GM20431 (cell line): ENCODE results near the gene UQCRC2.
"Not testable (repeated sequence)": the region's sequence is repeated elsewhere in the genome, so short reads cannot be mapped to it uniquely, and the experiment has no call there.

ENCODE experiments used
- in situ Hi-C: fragments of 300-500 bp; cut with MseI, MboI; formaldehyde crosslinking; loops from one replicate; pipeline ENCODE4 v1.15.0; 2020; ENCODE audit warnings: low sequenced_read_pairs; ENCODE audit not compliant: unreplicated experiment

Gene UQCRC2

DNA sequence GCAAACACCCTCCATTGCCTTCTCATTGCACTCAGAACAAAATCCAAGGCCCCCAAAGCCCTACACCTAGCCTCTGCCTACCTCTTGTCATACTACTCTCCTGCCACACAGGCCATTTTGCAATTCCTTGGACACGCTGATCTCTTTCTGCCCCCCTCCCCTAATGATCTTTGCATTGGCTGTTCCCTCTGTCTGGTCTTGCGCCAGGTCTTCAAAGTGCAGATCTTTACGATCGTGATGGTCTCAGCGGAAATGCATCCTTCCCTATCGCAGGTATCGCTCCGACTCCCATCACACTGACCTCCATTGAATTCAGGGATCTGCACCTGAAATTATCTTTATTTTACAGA lies 54.0 kb downstream of the UQCRC2 start:
- in situ Hi-C loops, result no loop called here

DNA sequence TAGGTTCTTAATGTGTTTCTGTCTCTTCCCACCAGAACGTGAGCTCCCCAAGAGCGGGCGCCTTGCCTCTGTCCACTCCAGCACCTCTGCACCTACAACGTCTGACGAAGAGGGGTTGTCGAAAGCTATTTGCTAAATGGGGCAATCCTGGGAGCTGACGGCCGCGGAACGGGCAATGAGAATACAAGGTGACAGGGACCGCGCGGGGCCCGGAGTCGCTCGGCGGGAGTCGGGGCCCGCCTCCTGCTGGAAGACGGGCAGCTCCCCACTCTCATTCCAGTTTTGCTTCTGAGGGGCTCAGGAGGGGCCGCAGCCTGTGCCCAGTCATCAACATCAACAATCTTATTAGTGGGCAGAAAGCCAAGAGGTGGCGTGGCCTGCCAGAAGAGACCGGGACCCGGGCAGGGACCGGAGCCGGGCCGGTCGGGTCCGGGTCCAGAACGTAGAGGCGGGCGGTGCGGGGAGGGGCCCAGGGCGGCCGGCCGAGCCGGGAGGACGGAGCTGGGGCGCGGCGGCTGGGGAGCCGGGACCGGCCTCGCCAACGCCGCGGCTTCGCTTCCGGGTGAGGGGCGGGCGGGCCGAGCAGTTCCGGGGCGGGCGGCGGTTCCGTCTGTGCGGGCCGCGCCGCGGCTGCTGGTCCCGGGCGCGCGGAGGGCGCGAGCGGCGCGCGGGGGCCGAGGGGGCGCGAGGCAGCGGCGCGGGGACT lies 54.5 kb downstream of the UQCRC2 start, which contains the start of gene MOSMO:
Gene MOSMO, plus strand, starts transcription at position 603 of the 706 bp plus-strand sequence. CDS start 191 bp downstream, outside the sequence.
- in situ Hi-C loops, result no loop called here

DNA sequence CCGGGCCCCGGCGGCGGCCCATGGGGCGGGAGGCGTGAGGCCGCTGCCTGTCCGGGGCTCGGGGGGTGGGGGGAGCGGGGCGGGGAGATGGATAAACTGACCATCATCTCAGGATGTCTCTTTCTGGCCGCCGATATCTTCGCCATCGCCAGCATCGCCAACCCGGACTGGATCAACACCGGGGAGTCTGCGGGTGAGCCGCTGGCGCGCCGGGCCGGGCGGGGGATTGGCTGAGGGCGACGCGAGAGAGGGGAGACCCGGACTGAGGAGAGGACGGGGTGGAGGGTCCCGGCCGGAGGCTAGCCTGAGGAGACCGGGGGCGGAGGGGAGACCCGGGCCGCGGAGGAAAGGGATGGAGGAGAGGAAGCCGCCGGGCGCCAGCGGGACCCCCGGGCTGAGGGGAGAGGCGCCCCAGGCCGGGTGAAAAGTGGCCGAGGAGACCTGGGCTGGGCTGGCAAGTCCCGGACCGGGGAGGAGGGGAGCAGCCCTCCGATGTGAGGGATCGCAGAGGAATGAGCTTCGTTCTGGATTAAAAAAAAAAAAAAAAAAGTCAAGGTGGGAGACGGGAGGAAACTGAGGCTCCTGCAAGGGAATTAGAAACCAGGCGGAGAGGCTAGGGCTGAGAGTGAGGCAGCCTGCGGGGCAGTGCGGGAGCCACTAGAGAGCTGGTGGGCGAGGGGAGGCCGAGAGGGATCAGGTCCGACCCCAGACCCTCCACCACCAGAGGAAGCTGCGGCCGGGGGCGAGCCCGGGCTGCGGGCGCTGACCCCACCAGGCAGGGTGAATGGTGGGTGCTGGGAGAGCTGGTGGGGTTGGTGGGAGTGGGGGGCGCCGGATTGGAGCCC lies 55.3 kb downstream of the UQCRC2 start:
- in situ Hi-C loops, result no loop called here

DNA sequence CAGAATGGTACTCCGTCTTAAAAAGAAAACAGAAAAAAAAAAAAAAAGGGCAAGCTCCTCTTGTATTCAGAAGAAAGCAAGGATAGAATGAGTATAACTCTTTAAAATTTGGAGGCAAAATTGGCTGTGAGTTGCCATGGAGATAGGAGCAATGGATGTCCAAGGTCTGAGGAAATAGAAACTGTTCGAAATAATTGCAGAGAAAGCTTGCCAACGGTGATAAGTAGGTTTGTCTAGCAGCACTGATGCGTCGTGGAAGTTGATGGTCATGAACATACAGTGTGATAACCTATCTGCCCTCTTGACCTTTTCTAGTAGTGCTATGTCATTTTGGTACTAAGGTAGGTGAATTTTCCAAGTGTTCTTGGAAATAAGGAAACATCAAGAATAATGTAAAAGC lies 57.7 kb downstream of the UQCRC2 start:
- in situ Hi-C loops, result no loop called here

DNA sequence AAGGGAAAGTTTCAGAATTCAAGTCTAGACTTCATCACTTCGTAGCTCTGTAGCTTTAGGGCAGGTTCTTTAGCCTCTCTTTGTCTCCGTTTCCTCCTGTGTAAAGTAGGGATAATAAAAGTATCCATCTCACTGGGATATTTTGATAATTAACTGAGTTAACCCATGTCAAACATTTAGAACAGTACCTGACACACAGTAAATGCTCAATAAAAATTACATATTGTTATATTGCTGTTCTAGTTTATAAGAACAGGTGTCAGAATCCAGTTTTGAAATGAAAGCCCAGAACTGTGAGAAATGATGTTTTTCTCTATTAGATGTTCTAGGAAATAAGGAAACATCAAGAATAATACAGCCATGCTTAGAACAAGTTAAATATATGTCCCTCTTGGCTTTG lies 59.1 kb downstream of the UQCRC2 start:
- in situ Hi-C loops, result no loop called here

DNA sequence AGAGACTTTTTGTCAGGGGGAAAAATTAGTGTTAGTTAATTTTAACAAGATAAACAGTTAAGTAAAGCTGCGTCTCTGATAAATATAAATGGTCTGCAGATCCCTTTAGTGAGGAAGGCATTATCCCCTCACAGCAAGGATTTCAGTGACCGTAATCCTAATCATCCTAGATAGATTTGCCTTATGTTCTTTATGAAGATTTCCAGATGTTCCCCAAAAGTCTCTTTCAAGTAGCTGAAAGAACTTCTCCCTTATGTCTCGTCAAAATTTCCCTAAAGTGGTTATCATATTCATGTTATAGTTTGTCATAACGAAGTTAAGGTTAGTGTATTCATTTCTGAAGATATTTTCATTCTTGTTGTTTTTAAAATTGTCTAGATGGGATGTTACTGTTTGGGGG lies 60.3 kb downstream of the UQCRC2 start:
- in situ Hi-C loops, result no loop called here

DNA sequence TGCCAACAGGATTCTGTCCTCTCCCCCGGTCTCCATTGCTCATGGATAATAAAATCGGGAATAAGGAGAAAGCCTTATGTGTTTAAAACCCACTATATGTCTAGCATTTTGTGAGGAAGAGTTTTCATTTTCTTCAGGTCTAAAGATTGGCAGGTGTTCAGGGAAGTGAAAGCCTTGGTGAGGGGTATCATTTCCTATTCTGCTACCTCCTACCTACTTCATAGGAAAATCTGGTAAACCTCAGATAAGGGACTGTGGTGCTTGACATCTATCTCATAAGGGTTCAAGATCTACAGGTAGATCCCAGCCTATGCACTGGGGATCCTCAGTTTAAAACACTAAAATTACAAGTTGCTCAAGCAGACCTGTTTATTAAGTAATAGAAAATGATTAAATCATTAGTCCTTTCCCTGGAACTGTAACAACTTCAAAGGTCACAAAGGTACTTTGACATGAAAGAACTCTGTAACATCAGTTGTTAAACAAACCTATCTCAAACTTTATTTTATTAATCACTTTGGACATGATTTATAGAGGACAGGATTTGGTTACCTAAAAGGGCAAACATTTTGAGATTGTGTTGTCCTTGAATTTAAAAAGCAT lies 61.2 kb downstream of the UQCRC2 start:
- in situ Hi-C loops, result no loop called here

DNA sequence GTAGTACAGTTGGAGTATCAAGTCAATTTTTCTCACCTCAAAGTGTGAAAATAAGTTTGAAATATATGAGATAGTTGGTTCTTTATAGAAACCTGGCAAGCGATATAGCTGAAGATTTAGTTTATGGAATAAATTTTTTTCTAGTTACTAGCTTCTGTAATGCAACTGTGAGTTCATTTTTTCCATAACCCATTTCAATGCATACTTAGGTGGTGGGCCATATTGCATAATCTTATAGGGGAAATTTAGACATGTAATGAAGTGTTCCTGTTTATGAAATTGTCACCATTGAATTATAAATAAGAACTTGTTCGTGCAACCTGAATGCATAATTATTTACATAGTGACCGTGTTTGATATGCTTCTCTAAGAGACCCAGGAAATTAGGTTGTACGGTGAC lies 63.8 kb downstream of the UQCRC2 start:
- in situ Hi-C loops, result no loop called here

DNA sequence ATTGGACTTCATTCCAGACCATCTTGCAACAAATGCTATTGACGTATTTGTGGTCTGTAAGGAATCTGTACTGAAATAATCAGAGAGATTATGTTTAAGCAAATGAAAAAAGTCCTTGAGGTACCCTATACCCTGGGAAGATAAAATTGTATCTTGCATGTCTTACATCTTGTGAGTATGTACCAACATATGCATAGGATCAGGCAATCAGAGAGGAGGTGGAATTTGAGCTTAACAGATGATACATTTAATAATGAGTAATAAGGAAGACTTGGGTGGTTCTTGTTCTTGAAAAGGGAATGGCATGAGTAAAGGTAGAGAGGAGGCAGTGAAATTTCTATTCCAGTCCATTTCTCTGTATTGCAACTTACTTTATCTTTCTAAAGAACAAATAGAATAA lies 65.4 kb downstream of the UQCRC2 start:
- in situ Hi-C loops, result no loop called here

DNA sequence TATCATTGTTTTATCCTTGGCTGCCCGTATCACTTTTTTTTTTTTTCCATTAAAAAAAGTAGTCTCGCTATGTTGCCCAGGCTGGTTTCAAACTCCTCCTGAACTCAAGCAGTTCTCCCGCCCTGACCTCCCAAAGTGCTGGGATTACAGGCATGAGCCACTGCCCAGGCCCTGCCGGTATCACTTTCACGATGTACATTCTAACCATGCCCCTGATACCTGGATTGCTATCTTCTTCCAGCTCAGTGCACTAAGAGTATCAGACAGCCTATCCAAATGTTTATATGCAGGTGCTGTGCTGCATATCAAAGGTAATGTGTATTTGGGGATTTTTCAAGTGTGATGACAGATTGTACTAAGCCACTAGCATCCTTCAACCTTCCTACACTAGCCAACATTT lies 69.0 kb downstream of the UQCRC2 start:
- in situ Hi-C loops, result no loop called here

DNA sequence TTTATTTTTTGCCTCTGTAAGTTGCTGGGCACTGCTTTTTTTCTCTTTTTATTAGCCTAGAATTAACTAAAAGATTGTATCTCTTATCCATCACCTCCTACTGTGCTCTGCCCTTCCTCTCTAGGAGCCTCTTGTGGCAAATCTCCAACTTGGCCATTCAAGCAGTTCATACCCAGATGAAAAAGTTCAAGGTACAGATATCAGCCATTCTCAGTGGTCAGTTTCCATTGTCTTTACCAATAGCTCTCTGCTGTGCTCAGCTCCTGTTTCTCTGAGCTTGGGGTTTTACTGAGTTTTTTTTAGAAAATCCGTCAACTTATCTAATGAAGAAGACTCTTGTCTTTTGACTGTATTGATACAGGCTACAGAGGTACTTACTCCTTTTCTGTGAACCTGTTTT lies 70.3 kb downstream of the UQCRC2 start:
- in situ Hi-C loops, result no loop called here

DNA sequence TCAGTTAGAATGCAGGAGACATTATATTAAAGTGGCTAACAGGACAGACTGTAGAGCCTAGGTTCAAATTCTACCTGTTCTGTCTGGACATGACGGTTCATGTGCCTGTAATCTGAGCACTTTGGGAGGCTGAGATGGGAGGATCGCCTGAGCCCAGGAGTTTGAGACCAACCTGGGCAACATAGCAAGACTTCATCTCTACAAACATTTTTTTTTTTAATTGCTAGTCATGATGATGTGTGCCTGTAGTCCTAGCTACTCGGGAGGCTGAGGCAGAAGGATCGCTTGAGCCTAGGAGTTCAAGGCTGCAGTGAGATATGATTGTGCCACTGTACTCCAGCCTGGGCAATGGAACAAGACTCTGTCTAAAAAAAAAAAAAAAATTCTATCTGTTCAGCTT lies 71.6 kb downstream of the UQCRC2 start:
- in situ Hi-C loops, result not testable (repeated sequence)

DNA sequence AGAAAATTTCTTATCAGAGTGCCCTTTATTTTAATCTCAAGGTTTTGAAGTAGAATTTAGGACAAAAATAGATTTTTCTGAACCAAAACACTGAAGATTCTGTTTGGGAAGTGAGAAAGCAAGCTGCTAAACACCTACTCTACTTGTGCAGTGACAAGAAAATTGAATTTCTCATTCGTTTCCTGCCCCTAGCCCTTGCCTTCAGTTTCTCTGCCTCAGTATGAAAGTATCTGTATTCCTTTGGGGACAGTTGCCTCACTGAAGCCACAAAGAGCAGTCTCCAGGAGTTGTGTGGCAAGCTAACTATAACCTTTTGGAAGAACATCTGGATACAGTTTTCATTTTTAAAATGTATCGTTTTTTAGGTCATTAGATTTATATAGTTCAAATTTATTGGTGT lies 74.5 kb downstream of the UQCRC2 start:
- in situ Hi-C loops, result no loop called here

DNA sequence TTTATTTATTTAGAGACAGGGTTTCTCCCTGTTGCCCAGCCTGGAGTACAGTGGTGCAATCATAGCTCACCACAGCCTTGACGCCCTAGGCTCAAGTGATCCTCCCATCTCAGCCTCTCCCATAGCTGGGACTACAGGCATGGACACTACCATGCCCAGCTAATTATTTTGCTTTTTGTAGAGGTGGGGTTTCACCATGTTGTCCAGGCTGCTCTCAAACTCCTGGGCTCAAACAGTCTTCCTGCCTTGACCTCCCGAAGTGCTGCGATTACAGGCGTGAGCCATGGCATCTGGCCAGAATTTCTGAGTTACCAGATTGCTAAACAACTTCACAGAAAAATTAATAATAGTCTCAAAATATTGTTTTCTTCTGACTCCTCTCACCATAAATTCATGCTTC lies 76.5 kb downstream of the UQCRC2 start:
- in situ Hi-C loops, result no loop called here

DNA sequence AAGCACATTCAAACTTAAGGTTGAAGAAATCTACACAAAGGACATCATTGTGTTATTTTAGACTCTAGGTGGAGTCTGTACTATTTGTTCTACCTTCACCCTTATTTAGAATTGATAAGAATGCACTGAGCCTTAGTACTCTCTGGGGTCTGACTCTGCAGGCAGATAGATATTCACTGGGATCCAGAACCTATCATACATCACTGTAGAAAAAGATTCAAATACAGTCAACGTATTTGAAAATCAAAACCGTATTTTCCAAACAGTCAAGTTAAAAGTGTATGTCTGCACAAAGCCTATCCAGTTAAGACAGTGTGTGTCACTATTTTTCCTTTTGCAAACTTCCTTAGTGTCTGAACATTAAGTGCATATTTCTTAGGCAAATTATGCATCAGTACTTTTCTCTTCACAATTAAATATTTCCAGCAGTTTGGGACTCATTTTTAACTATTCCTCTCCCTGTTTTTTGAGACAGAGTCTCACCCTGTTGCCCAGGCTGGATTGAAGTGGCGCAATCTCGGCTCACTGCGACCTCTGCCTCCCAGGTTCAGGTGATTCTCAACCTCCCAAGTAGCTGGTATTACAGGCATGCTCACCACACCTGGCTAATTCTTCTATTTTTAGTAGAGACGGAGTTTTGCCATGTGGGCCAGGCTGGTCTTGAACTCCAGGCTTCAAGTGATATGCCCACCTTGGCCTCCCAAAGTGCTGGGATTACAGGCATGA lies 77.1 kb downstream of the UQCRC2 start:
- in situ Hi-C loops, result no loop called here

DNA sequence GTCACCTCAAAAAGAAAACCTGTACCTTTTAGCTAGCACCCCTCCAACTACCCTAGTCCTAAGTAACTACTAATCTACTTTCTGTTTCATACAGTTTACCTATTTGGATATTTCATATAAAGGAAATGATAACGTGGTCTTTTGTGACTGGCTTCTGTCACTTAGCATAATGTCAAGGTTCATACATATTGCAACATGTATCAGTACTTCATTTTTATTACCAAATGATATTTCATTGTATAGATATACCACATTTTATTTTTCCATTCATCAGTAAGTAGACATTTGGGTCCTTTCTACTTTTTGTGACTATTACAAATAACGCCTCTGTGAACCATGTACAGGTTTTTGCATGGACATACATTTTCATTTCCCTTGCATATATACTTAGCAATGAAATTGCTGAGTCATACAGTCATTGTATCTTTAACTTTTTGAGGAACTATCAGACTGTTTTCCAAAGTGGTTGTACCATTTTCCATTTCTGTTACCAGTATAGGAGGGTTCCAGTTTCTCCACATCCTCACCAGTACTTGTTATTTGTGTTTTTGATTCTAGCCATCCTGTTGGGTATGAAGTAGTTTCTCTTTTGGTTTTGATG lies 78.4 kb downstream of the UQCRC2 start:
- in situ Hi-C loops, result no loop called here
